ENCODE data around the gene IRX2. TPM values are rescaled to one million over a fixed set of nuclear protein-coding genes. Genes with fewer than 3 reads are reported as not detected.

Gene IRX2
- total and polyA plus RNA-seq, 4 donors: 0.20 to 0.27 TPM; not detected in 2

DNA sequence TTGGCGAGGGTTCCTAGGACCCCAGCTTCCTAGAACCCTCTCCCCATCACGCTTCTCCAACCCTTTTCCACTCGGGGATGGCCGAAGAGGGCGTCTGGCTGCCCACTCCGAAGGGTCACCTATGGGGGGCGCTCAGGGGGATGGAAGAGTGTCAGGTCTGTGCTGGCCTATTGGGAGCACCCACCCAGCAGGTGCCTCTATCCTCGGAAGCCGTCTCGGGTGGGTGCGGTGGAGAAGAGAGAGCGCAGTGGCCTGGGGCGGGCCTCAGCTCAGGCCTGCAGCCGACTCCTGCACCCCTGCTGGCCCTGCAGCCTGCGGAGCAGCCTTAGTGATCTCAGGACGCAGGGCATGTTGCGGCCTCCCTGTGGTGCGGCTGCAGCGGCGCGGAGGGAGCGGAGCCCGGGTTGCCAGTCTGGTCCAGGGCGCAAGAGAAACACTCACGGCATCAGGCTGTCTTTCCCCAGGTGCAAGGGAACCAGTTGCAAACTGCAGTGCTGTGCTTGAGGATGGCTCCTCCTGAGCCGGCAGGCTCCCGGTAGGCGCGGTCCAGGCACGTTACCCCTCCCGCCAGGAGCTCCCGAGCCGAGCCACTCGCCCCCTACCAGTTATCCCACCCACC is 1.5 kb upstream of the IRX2 start:
- Histone ChIP-seq H3K27me3 (ENCODE audit: control insufficient read depth in 1 of 2, insufficient read depth in 2 of 2, low read length in 1 of 2) (no peaks in the 10 kb centered on the region), H3K4me1 (ENCODE audit: control insufficient read depth in 1 of 2, insufficient read depth in 2 of 2, low read length in 2 of 2) (no peaks in the 10 kb centered on the region), H3K9me3 (ENCODE audit: control insufficient read depth, low read length) (no peaks in the 10 kb centered on the region), H3K36me3 (ENCODE audit: control insufficient read depth in 1 of 2, insufficient read depth in 2 of 2, low read length in 1 of 2) (no peaks in the 10 kb centered on the region), H3K27ac (ENCODE audit: low read depth in 1 of 2, low read length in 2 of 2) (no peak overlapping the region), H3K4me3 (ENCODE audit: low read length in 2 of 2) (no peak overlapping the region)
- DNase-seq (no peak), ATAC-seq (ENCODE audit: low FRiP score) (no peak)
- 3 to 8% methylated on average over 27 to 34 of the region's 34 CpGs for WGBS, 2 donors
- intact Hi-C loops (cut with DNase I): no loop called here

DNA sequence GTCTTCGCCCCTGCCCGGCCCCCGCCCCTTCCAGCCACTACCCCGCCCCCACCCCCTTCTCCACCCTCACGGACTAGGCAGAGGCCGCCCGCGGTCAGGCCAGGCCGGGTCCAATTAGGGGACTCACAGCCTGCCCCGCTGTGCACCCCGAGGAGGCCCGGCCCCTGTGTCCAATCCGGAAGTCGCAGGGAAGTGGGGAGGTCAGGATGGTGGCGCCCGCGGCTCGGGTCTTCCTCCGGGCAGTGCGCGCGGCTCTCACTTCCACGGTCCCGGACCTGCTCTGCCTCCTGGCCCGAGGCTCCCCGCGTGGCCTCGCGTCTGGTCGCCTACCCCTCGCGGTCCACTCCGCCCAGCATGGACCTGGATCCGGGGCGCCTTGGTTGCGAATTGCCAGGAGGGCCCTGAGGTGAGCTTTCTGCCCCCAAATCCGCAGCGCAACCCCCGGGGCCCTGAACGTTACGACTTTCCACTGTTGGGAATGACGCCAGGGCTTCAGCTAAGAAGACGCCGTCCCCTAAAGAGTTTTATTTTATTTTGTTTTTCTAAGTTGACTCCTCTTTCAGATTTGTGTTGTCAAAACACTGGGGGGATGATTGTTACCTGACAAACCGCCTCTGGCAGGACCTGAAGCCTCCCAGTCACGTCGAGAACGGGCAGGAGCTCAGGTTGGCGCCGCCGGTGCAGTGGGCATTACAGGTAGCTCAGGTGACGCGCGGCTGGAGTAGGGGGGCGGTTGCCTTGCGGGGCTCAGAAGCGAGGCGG is 763 bp upstream of the IRX2 start:
- Histone ChIP-seq H3K9me3 (ENCODE audit: control insufficient read depth, low read length) (no peaks in the 10 kb centered on the region), H3K36me3 (ENCODE audit: control insufficient read depth in 1 of 2, insufficient read depth in 2 of 2, low read length in 1 of 2) (no peaks in the 10 kb centered on the region), H3K4me3 (ENCODE audit: low read length in 2 of 2) (peak overlapping the region; percentile 12 to 34), H3K27me3 (ENCODE audit: control insufficient read depth in 1 of 2, insufficient read depth in 2 of 2, low read length in 1 of 2) (no peaks in the 10 kb centered on the region), H3K27ac (ENCODE audit: low read depth in 1 of 2, low read length in 2 of 2) (no peak overlapping the region), H3K4me1 (ENCODE audit: control insufficient read depth in 1 of 2, insufficient read depth in 2 of 2, low read length in 2 of 2) (no peaks in the 10 kb centered on the region)
- intact Hi-C loops (cut with DNase I): no loop called here
- ATAC-seq (ENCODE audit: low FRiP score) (no peak), DNase-seq (no peak)
- WGBS, 2 donors: 3% methylated on average over 54 to 58 of the region's 58 CpGs

DNA sequence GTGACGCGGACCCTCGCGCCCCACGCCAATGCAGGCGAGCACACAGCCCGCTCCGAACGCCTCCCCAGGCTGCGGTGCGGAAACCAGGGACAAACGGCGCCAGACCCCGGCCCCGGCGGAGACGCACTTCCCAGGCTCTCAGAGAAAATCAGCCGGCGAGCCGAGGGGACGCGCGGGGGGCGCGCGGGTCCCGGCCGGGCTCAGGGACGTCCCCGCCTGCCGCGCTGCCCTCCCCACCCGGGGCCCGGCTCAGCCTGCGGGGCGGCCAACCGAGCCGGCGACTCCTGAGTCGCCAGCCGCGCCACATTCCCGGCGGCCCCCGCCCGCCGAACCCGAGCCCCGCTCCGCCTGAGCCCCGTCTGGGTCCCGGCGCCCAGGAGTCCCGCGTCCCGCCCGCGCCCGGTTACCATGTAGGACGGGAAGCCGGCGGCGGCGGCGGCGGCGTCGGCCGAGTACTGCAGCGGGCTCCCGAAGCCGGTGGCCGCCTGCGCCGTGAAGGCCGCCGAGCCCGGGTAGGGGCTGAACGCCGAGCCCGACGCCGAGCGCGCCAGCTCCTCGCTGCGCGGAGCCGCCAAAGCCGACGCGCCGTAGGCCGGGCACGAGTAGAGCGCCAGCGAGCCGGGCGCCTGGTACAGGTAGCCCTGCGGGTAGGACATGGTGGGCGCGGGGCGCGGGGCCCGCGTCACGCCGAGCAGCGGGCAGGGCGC is 566 bp downstream of the IRX2 start:
- H3K9me3 ChIP-seq (ENCODE audit: control insufficient read depth, low read length): no peaks in the 10 kb centered on the region
- ATAC-seq (ENCODE audit: low FRiP score) (no peak), DNase-seq (no peak)
- 1 to 2% methylated on average over 65 to 110 of the region's 110 CpGs for WGBS, 2 donors
- H3K27me3 ChIP-seq (ENCODE audit: control insufficient read depth in 1 of 2, insufficient read depth in 2 of 2, low read length in 1 of 2): no peaks in the 10 kb centered on the region
- H3K4me3 ChIP-seq (ENCODE audit: low read length in 2 of 2): peak overlapping the region in 1 of 2 donors; percentile 37
- H3K4me1 ChIP-seq (ENCODE audit: control insufficient read depth in 1 of 2, insufficient read depth in 2 of 2, low read length in 2 of 2): no peaks in the 10 kb centered on the region
- no peaks in the 10 kb centered on the region for H3K36me3 ChIP-seq (ENCODE audit: control insufficient read depth in 1 of 2, insufficient read depth in 2 of 2, low read length in 1 of 2)
- H3K27ac ChIP-seq (ENCODE audit: low read depth in 1 of 2, low read length in 2 of 2): no peak overlapping the region
- intact Hi-C loops (cut with DNase I): no loop called here

DNA sequence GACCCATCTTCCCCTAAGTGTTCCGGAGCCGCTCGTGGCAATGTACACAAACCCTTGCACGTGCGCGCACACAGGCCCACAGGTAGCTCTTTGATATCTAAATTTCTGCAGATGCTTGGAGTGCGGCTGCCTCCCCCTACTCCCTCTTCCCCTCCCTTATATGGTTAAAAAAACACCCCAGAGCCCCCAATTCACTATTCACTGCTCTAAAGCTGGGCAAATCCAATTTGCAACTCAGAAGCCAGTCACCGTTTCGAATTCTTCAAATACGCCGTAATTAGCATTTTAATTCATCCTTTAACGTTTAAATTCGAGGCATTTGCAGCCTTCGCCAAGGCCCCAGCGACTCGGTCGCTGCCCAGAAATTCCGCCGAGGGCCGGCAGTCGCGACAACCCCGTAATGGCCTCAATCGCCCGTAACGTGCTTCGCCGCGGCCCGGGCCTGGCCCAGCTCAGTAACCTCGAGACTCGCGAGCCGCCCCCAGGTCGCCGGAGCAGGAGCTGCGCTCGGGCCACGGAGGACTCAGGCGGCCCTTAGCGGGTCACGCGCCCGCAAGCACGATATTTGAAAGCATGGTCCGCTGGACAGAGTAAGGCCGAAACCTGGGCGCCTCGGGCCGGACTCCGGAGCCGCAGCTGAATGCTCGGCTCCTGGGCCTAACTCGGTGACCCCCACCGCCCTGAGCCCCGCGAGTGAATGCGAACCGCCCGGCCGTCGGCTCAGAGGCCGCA is 1.3 kb downstream of the IRX2 start:
- H3K27ac ChIP-seq (ENCODE audit: low read depth in 1 of 2, low read length in 2 of 2): no peak overlapping the region
- 4 to 7% methylated on average over 63 of the region's 63 CpGs for WGBS, 2 donors
- intact Hi-C loops (cut with DNase I): no loop called here
- no peaks in the 10 kb centered on the region for H3K9me3 ChIP-seq (ENCODE audit: control insufficient read depth, low read length)
- ATAC-seq (ENCODE audit: low FRiP score) (no peak), DNase-seq (no peak)
- H3K27me3 ChIP-seq (ENCODE audit: control insufficient read depth in 1 of 2, insufficient read depth in 2 of 2, low read length in 1 of 2): no peaks in the 10 kb centered on the region
- H3K4me1 ChIP-seq (ENCODE audit: control insufficient read depth in 1 of 2, insufficient read depth in 2 of 2, low read length in 2 of 2): no peaks in the 10 kb centered on the region
- H3K4me3 ChIP-seq (ENCODE audit: low read length in 2 of 2): no peak overlapping the region
- no peaks in the 10 kb centered on the region for H3K36me3 ChIP-seq (ENCODE audit: control insufficient read depth in 1 of 2, insufficient read depth in 2 of 2, low read length in 1 of 2)

DNA sequence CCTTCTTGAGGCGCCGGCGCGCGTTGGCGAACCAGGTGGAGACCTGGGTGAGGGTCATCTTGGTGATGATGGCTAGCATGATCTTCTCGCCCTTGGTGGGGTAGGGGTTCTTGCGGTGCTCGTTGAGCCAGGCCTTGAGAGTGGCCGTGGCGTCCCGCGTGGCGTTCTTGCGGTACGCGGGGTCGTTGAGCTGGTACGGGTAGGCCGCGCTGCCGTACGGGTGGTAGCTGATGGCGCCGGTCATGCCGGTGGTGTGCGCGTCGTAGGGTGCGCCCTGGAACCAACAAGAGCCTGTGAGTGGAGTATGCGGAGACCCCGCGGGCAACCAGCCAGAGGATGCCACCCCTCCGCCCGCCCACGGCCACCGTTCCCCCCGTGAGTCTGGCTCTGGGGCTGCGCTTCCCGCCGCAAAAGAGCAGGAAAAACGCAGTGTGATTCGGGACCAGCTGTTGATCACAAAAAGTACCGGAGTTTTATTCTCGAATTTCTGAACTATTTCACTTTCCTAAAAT is 1.9 kb downstream of the IRX2 start:
- Histone ChIP-seq H3K27me3 (ENCODE audit: control insufficient read depth in 1 of 2, insufficient read depth in 2 of 2, low read length in 1 of 2) (no peaks in the 10 kb centered on the region), H3K4me1 (ENCODE audit: control insufficient read depth in 1 of 2, insufficient read depth in 2 of 2, low read length in 2 of 2) (no peaks in the 10 kb centered on the region), H3K9me3 (ENCODE audit: control insufficient read depth, low read length) (no peaks in the 10 kb centered on the region), H3K36me3 (ENCODE audit: control insufficient read depth in 1 of 2, insufficient read depth in 2 of 2, low read length in 1 of 2) (no peaks in the 10 kb centered on the region), H3K4me3 (ENCODE audit: low read length in 2 of 2) (no peak overlapping the region), H3K27ac (ENCODE audit: low read depth in 1 of 2, low read length in 2 of 2) (no peak overlapping the region)
- 8 to 14% methylated on average over 45 of the region's 45 CpGs for WGBS, 2 donors
- DNase-seq: no peak
- ATAC-seq (ENCODE audit: low FRiP score): no peak
- intact Hi-C loops (cut with DNase I): no loop called here

DNA sequence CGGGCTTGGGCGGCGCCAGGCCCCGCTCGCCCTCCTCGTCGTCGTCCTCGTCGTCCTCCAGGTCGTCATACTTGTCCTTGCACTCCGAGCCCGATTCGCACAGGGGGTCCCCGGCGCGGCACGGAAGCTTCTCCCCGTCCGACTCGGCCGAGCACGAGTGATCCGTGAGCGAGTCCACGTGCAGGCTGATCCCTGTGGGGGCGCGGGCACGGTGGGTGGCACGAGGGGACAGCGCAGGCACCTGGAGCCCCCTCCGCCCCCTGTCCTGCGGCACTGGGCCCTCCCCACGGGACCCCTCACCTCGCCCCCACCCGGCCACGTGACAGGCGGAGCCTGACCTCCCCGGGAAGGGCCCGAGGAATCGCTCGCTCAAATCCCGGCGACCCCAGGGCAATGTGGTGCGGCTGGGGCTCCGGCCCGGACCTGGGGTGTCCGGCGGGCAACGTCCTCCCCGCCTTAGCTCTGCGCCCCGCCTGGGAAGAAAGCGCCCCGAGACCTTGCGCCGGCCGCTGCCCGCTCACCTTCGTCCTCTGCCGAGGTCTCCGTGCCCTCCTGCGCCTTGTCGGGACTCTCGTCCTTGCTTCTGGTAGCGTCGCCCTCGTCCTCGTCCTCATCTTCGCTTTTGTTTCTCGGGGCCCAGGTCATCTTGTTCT is 2.5 kb downstream of the IRX2 start:
- H3K4me3 ChIP-seq (ENCODE audit: low read length in 2 of 2): no peak overlapping the region
- ATAC-seq (ENCODE audit: low FRiP score): no peak
- H3K36me3 ChIP-seq (ENCODE audit: control insufficient read depth in 1 of 2, insufficient read depth in 2 of 2, low read length in 1 of 2): no peaks in the 10 kb centered on the region
- no peaks in the 10 kb centered on the region for H3K4me1 ChIP-seq (ENCODE audit: control insufficient read depth in 1 of 2, insufficient read depth in 2 of 2, low read length in 2 of 2)
- H3K27me3 ChIP-seq (ENCODE audit: control insufficient read depth in 1 of 2, insufficient read depth in 2 of 2, low read length in 1 of 2): no peaks in the 10 kb centered on the region
- WGBS, 2 donors: 5 to 15% methylated on average over 35 to 71 of the region's 71 CpGs
- intact Hi-C loops (cut with DNase I): no loop called here
- no peak overlapping the region for H3K27ac ChIP-seq (ENCODE audit: low read depth in 1 of 2, low read length in 2 of 2)
- DNase-seq: no peak
- H3K9me3 ChIP-seq (ENCODE audit: control insufficient read depth, low read length): no peaks in the 10 kb centered on the region

DNA sequence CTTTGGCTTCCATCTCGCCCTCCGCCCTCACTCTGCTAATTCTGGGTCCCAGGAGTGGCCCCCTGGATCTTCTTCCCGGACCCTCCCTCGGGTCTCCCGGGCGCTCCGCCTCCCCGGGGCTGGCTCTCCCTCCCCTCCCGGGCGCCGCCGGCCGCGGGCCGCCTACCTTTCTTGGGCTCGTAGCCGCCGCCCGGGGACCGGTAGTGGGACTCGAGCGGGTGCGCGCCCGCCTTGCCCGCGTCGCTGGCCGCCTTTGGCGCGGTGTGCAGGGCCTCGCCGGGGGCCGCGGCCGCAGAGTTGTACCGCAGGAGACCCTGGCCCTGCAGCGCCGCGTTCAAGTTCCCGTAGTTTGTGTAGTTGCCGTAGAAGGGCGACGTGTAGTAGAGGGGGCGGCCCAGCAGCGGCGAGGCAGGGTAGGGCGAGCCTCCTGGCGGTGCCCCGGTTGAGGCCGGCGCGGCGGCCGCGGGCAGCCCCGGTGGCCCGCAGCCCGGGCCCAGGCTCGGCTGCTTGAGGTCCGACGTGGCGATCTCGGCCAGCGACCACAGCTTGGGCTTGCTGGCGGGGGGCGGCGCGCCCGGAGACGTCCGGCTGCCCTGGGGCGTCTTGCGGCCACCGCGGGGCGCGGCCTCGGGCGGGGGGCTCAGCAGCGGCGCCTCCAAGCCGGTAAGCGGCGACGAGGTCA is 3.2 kb downstream of the IRX2 start:
- DNase-seq (no peak), ATAC-seq (ENCODE audit: low FRiP score) (no peak)
- Histone ChIP-seq H3K27me3 (ENCODE audit: control insufficient read depth in 1 of 2, insufficient read depth in 2 of 2, low read length in 1 of 2) (no peaks in the 10 kb centered on the region), H3K36me3 (ENCODE audit: control insufficient read depth in 1 of 2, insufficient read depth in 2 of 2, low read length in 1 of 2) (no peaks in the 10 kb centered on the region), H3K27ac (ENCODE audit: low read depth in 1 of 2, low read length in 2 of 2) (no peak overlapping the region), H3K9me3 (ENCODE audit: control insufficient read depth, low read length) (peaks cover 1% of the 10 kb centered on the region), H3K4me3 (ENCODE audit: low read length in 2 of 2) (no peak overlapping the region), H3K4me1 (ENCODE audit: control insufficient read depth in 1 of 2, insufficient read depth in 2 of 2, low read length in 2 of 2) (no peaks in the 10 kb centered on the region)
- 4 to 12% methylated on average over 67 to 86 of the region's 86 CpGs for WGBS, 2 donors
- intact Hi-C loops (cut with DNase I): no loop called here
